Measurements from ENCODE around the gene EXOSC3.

- TF ChIP-seq POLR2A (IDR thresholded peaks at IDR 0.05; ENCODE audit: low read length): no peak
- no peak for TF ChIP-seq GATA1 (IDR thresholded peaks at IDR 0.05; ENCODE audit: low read depth, low read length)
These were observed 37.6 kb downstream of the EXOSC3 start for GRCh38 chr9:37747271-37747753.

Data from erythroblast (primary cell).